GM10266 (cell line): ENCODE measurements around the gene ZNF248.
A peak's percentile ranks its signal among the peaks of the same experiment; 100 is the strongest.

Experiments used
- DNase-seq: peaks from one replicate; pipeline ENCODE4 v3.0.0; 2012; ENCODE audit errors: extremely low spot score
- CTCF ChIP-seq: IDR thresholded peaks from 2 replicates; pipeline ENCODE4 v1.5.1; 2012; ENCODE audit warnings: mild to moderate bottlenecking, low read depth; ENCODE audit not compliant: control insufficient read depth, insufficient read depth; ENCODE audit errors: missing control alignments

ZNF248 gene

GRCh38 chr10:37856881-37857286, 526 bp downstream of the ZNF248 start:
- TF ChIP-seq CTCF, result no peak
- DNase-seq, result peak; percentile 34

GRCh38 chr10:37855636-37856035, 1.8 kb downstream of the ZNF248 start:
- DNase-seq, result no peak

GRCh38 chr10:37854626-37855025, 2.8 kb downstream of the ZNF248 start:
- TF ChIP-seq CTCF, result no peak

More at GRCh38 chr10:37855636-37856035, 1.8 kb downstream of the ZNF248 start:
- no peak for TF ChIP-seq CTCF

GRCh38 chr10:37844644-37845043, 12.8 kb downstream of the ZNF248 start:
- DNase-seq, result no peak
- TF ChIP-seq CTCF, result no peak

More at GRCh38 chr10:37854626-37855025, 2.8 kb downstream of the ZNF248 start:
- DNase-seq, result no peak

GRCh38 chr10:37839243-37839642, 18.2 kb downstream of the ZNF248 start:
- no peak for TF ChIP-seq CTCF
- DNase-seq, result no peak

- no peak for TF ChIP-seq CTCF
Observed at GRCh38 chr10:37831495-37832333, 25.7 kb downstream of the ZNF248 start.

GRCh38 chr10:37826806-37827205, 30.6 kb downstream of the ZNF248 start:
- no peak for TF ChIP-seq CTCF
- no peak for DNase-seq

More at GRCh38 chr10:37831495-37832333, 25.7 kb downstream of the ZNF248 start:
- no peak for DNase-seq
